Effector memory CD4-positive, alpha-beta T cell (primary cell): ENCODE results near the gene CAPN1.
"Not testable (repeated sequence)": the region's sequence is repeated elsewhere in the genome, so short reads cannot be mapped to it uniquely, and the experiment has no call there.

Experiments
- DNase-seq, 3 donors: peaks; one replicate each; pipeline ENCODE4 v3.0.0-alpha.2; 2020
- H3K27ac ChIP-seq: 2 replicates; pipeline ENCODE4 v1.7.0; 2013; ENCODE audit warnings: mild to moderate bottlenecking, low read length, moderate library complexity; ENCODE audit not compliant: insufficient read depth, poor library complexity, severe bottlenecking
- H3K27me3 ChIP-seq: replicated peaks from 2 replicates; pipeline ENCODE4 v1.7.0; 2013; ENCODE audit warnings: mild to moderate bottlenecking, low read length; ENCODE audit not compliant: insufficient read depth, control insufficient read depth, poor library complexity, severe bottlenecking
- H3K36me3 ChIP-seq: 2 replicates; pipeline ENCODE4 v1.7.0; 2013; ENCODE audit warnings: mild to moderate bottlenecking, low read length, moderate library complexity; ENCODE audit not compliant: control insufficient read depth, insufficient read depth
- H3K4me1 ChIP-seq: 2 replicates; pipeline ENCODE4 v1.7.0; 2013; ENCODE audit warnings: low read length, mild to moderate bottlenecking; ENCODE audit not compliant: control insufficient read depth, insufficient read depth, poor library complexity, severe bottlenecking
- H3K4me3 ChIP-seq: 2 replicates; pipeline ENCODE4 v1.7.0; 2013; ENCODE audit warnings: low read length, low read depth, mild to moderate bottlenecking; ENCODE audit not compliant: insufficient read depth, poor library complexity, severe bottlenecking
- H3K9me3 ChIP-seq: 2 replicates; pipeline ENCODE4 v1.7.0; 2013; ENCODE audit warnings: mild to moderate bottlenecking, low read length, moderate library complexity; ENCODE audit not compliant: control insufficient read depth

The CAPN1 gene

DNA sequence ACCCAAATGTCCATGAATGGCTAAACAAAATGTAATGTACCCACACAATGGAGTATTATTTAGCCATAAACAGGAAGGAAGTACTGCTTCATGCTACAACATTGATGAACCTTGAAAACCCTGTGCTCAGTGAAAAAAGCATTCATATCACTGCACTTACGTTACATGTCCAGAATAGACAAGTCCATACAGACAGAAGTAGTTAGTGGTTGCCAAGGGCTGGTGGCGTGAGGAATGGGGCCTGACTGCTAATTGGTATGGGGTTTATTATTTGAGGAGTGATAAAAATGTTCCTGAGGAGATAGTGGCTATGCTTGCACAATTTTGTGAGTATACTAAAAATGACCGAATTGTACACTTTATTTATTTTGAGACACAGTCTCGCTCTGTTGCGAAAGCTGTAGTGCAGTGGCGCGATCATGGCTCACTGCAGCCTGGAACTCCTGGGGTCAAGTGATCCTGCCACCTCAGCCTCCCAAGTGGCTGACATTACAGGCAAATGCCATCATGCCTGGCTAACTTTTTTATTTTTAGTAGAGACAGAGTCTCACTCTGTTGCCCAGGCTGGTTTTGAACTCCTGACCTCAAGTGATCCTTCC lies 39.7 kb upstream of the CAPN1 start:
- no peak for DNase-seq

GRCh38 chr11:65147352-65148075 lies 34.2 kb upstream of the CAPN1 start:
- H3K4me1 ChIP-seq = no peaks in the 10 kb centered on the region
- no peak overlapping the region for H3K27ac ChIP-seq
- no peaks in the 10 kb centered on the region for H3K27me3 ChIP-seq
- H3K36me3 ChIP-seq = no peaks in the 10 kb centered on the region
- H3K4me3 ChIP-seq = no peak overlapping the region
- no peaks in the 10 kb centered on the region for H3K9me3 ChIP-seq
- DNase-seq = no peak

More for the DNA sequence above, 39.7 kb upstream of the CAPN1 start:
- no peaks in the 10 kb centered on the region for H3K9me3 ChIP-seq
- no peaks in the 10 kb centered on the region for H3K4me1 ChIP-seq
- H3K27ac ChIP-seq = no peak overlapping the region
- H3K27me3 ChIP-seq = no peaks in the 10 kb centered on the region
- H3K36me3 ChIP-seq = no peaks in the 10 kb centered on the region
- no peak overlapping the region for H3K4me3 ChIP-seq

DNA sequence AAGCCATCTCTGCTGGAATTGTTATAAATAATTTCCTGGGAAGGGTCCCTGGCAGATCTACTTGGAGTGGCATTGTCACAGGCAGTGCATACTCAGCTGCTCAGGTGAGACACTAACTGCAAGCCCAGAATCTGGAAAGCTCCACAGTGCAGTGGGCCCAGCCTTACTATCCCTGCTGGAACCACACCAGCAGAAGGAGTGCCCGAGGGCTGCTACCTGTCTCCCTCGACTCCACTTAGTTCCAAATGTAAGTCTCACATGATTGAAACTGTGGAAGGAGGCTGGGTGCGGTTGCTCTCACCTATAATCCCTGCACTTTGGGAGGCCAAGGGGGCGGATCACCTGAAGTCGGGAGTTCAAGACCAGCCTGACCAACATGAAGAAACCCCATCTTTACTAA lies 33.1 kb upstream of the CAPN1 start:
- H3K27me3 ChIP-seq = no peaks in the 10 kb centered on the region
- DNase-seq = no peak

GRCh38 chr11:65150131-65150508 lies 31.6 kb upstream of the CAPN1 start:
- not testable (repeated sequence) for H3K4me1 ChIP-seq, H3K36me3 ChIP-seq, H3K4me3 ChIP-seq, H3K27me3 ChIP-seq, H3K27ac ChIP-seq, H3K9me3 ChIP-seq, DNase-seq

More for the DNA sequence above, 33.1 kb upstream of the CAPN1 start:
- Histone ChIP-seq H3K36me3 (no peaks in the 10 kb centered on the region), H3K27ac (no peak overlapping the region), H3K4me3 (no peak overlapping the region), H3K9me3 (no peaks in the 10 kb centered on the region), H3K4me1 (no peaks in the 10 kb centered on the region)

GRCh38 chr11:65150509-65151299 lies 31.0 kb upstream of the CAPN1 start:
- DNase-seq = no peak
- Histone ChIP-seq H3K9me3 (no peaks in the 10 kb centered on the region), H3K36me3 (no peaks in the 10 kb centered on the region), H3K27me3 (no peaks in the 10 kb centered on the region), H3K4me3 (no peak overlapping the region), H3K4me1 (no peaks in the 10 kb centered on the region), H3K27ac (no peak overlapping the region)

GRCh38 chr11:65151331-65151899 lies 30.3 kb upstream of the CAPN1 start:
- no peak overlapping the region for H3K4me3 ChIP-seq
- H3K4me1 ChIP-seq = no peaks in the 10 kb centered on the region
- H3K36me3 ChIP-seq = no peaks in the 10 kb centered on the region
- DNase-seq = no peak
- no peak overlapping the region for H3K27ac ChIP-seq
- no peaks in the 10 kb centered on the region for H3K9me3 ChIP-seq
- H3K27me3 ChIP-seq = no peaks in the 10 kb centered on the region

DNA sequence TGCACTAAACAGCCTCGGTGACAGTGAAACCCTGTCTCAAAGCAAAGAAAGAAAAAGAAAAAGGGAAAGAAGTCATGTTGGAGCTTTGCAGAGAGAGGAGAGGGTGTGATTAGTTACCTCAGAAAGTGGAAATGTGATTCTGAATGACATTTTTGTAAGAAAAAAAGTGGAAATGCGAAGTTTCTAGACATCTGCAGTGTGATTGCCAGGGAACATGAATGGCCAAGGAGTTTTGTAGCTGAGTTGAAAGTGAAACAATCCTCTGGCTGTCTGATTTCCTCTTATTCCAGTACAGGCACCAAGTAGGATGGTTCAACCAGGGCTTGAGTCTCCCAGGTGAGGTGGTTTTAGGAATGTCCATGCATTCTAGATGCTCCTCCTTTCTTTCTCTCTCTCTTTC lies 29.6 kb upstream of the CAPN1 start:
- no peak for DNase-seq
- H3K27ac ChIP-seq = no peak overlapping the region
- no peaks in the 10 kb centered on the region for H3K27me3 ChIP-seq
- no peaks in the 10 kb centered on the region for H3K4me1 ChIP-seq
- no peaks in the 10 kb centered on the region for H3K9me3 ChIP-seq
- H3K4me3 ChIP-seq = no peak overlapping the region
- H3K36me3 ChIP-seq = no peaks in the 10 kb centered on the region

DNA sequence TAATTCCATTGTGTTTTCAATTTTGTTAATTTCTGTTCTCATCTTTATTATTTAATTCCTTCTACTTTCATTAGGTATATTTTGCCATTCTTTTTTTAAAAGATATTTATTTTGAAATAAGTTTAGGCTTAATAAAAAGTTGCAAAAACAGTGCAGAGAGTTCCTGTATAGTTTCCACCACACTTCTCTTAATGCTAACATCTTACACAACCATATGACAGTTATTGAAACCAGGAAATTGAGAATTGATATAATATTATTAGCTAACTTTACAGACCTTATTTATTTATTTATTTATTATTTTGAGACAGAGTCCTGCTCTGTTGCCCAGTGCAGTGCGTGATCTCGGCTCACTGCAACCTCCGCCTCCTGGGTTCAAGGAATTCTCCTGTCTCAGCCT lies 25.5 kb upstream of the CAPN1 start:
- Histone ChIP-seq H3K4me1 (no peaks in the 10 kb centered on the region), H3K27ac (no peak overlapping the region), H3K4me3 (no peak overlapping the region), H3K36me3 (no peaks in the 10 kb centered on the region), H3K27me3 (no peaks in the 10 kb centered on the region), H3K9me3 (no peaks in the 10 kb centered on the region)
- no peak for DNase-seq

GRCh38 chr11:65156926-65157325 lies 24.8 kb upstream of the CAPN1 start:
- no peaks in the 10 kb centered on the region for H3K9me3 ChIP-seq
- no peaks in the 10 kb centered on the region for H3K27me3 ChIP-seq
- no peak overlapping the region for H3K27ac ChIP-seq
- DNase-seq = no peak
- no peaks in the 10 kb centered on the region for H3K36me3 ChIP-seq
- no peaks in the 10 kb centered on the region for H3K4me1 ChIP-seq
- no peak overlapping the region for H3K4me3 ChIP-seq

DNA sequence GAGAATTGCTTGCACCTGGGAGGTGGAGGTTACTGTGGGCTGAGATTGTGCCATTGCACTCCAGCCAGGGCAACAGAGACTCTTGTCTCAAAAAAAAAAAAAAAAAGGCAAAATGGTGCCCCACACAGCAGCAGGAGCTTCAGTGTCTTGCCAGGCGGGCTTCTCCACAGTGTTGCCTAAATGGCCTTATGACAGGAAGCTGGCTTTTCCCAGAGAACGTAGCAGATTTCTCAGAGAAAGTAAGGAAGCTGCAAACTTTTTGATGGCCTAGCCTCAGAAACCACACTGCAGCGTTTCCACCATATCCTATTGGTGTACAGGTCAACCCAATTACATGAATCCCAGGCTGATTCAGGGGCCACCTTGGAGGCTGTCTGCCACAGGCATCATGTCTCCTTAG lies 24.4 kb upstream of the CAPN1 start:
- no peaks in the 10 kb centered on the region for H3K27me3 ChIP-seq
- no peaks in the 10 kb centered on the region for H3K36me3 ChIP-seq
- no peaks in the 10 kb centered on the region for H3K4me1 ChIP-seq
- no peak overlapping the region for H3K4me3 ChIP-seq
- H3K27ac ChIP-seq = no peak overlapping the region
- DNase-seq = no peak
- H3K9me3 ChIP-seq = no peaks in the 10 kb centered on the region
